Mucosa of descending colon (tissue), 3 donors: Measurements from ENCODE around the gene WDR90. TPM values are rescaled to one million over a fixed set of nuclear protein-coding genes. Genes with fewer than 3 reads are reported as not detected.
A peak's percentile ranks its signal among the peaks of the same experiment; 100 is the strongest.

Experiments
- ATAC-seq: fragments of 200-7000 bp; cut with Tn5 transposase; one replicate; pipeline ENCODE4 v1.9.1; 2020; ENCODE audit warnings: mild to moderate bottlenecking, moderate library complexity
- DNase-seq, 3 donors: peaks; one replicate each; pipeline ENCODE4 v3.0.0-alpha.2; 2020
- H3K36me3 ChIP-seq: fragments of 200-600 bp; one replicate; pipeline ENCODE4 v1.8.0; 2021; ENCODE audit warnings: low read depth, mild to moderate bottlenecking
- H3K4me1 ChIP-seq: fragments of 200-600 bp; one replicate; pipeline ENCODE4 v1.8.0; 2021; ENCODE audit warnings: low read depth, mild to moderate bottlenecking
- H3K4me3 ChIP-seq: fragments of 200-600 bp; one replicate; pipeline ENCODE4 v1.8.0; 2021; ENCODE audit warnings: mild to moderate bottlenecking
- H3K9me3 ChIP-seq: fragments of 200-600 bp; one replicate; pipeline ENCODE4 v1.8.0; 2021; ENCODE audit warnings: mild to moderate bottlenecking
- intact Hi-C, 2 donors: fragments of 100-400 bp; cut with DNase I in 1 of 2; cut with micrococcal nuclease in 1 of 2; formaldehyde crosslinking; loops; one replicate each; pipeline versions ENCODE4 v1.11.0 to v1.11.1; 2022; cut with DNase I, micrococcal nuclease
- total RNA-seq, 3 donors: library from RNA; stranded (reverse); fragmentation: NEBNext Ultra II Directional in 2 of 3; extraction: Animal tissue kit (Norgen Biotek cat#: 25700) in 2 of 3; gene quantifications; one replicate each; pipeline versions ENCODE4 v1.2.1 to v1.2.4, GENCODE V29; 2021 to 2023
- TF ChIP-seq, protein P1 (sequence below): fragments of 200-600 bp; IDR thresholded peaks from one replicate; pipeline ENCODE4 v1.8.0; 2022; ENCODE audit warnings: antibody characterized with exemption, mild to moderate bottlenecking
- donor health status: DM: no; HTN: no; CAD: no; lungs with moderate emphysema.
- donor health status: DM: no; HTN: no; CAD: no.
- donor health status: DM: no; HTN: yes; CAD: no.

WDR90 gene
- total RNA-seq, 3 donors from 2014 or later, result 35.0 to 54.9 (median 50.2) TPM

DNA sequence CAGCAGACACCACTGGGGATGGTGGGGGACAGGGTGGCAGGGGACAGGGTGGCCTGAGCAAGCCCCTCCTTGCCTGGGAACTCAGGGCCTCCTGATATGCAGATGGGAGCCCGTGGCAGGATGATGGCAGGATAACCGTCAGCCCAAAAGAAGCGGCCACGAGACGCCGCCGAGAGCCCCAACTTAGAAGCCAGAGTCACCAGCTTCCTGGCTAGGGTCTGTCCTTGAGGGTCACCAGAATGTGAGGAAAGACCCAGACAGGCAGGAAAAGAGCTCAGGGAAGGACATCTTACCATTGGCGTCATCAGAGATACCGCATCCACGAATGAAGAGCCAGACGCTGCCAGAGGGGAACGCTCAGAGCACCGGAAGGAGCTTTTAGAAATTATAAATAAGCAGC is 39.8 kb upstream of the WDR90 start:
- Histone ChIP-seq H3K9me3 (no peaks in the 10 kb centered on the region), H3K4me1 (peaks cover 11% of the 10 kb centered on the region), H3K36me3 (no peaks in the 10 kb centered on the region), H3K4me3 (no peak overlapping the region)
- DNase-seq (no peak), ATAC-seq (no peak)
- TF ChIP-seq, protein P1, sequence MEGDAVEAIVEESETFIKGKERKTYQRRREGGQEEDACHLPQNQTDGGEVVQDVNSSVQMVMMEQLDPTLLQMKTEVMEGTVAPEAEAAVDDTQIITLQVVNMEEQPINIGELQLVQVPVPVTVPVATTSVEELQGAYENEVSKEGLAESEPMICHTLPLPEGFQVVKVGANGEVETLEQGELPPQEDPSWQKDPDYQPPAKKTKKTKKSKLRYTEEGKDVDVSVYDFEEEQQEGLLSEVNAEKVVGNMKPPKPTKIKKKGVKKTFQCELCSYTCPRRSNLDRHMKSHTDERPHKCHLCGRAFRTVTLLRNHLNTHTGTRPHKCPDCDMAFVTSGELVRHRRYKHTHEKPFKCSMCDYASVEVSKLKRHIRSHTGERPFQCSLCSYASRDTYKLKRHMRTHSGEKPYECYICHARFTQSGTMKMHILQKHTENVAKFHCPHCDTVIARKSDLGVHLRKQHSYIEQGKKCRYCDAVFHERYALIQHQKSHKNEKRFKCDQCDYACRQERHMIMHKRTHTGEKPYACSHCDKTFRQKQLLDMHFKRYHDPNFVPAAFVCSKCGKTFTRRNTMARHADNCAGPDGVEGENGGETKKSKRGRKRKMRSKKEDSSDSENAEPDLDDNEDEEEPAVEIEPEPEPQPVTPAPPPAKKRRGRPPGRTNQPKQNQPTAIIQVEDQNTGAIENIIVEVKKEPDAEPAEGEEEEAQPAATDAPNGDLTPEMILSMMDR, result no peak
- intact Hi-C loops, result no loop called here

DNA sequence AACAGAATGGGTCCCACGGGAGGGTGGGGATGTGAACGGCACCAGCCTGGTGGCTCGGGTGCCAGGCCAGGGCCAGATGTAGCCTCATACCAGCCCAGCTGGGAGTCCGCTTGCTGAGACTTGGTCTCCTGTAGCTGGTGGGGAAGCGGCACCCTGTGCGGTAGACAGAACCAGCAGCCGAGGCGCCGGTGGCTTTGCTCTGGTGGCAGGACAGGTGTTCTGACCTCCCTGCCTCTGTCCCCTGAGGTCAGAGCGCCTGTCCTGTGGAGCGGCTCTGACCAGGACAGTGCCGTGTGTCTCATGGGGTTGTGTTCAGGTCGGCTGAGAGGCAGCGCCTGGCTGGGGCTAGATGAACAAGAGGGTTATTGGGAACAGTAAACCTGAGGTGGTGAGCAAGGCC is 39.2 kb upstream of the WDR90 start:
- ATAC-seq, result peak; percentile 41
- no peak for DNase-seq
- H3K4me1 ChIP-seq, result peaks cover 11% of the 10 kb centered on the region
- TF ChIP-seq, protein P1, result no peak
- intact Hi-C loops, result no loop called here
- no peaks in the 10 kb centered on the region for H3K36me3 ChIP-seq
- no peaks in the 10 kb centered on the region for H3K9me3 ChIP-seq
- H3K4me3 ChIP-seq, result no peak overlapping the region

DNA sequence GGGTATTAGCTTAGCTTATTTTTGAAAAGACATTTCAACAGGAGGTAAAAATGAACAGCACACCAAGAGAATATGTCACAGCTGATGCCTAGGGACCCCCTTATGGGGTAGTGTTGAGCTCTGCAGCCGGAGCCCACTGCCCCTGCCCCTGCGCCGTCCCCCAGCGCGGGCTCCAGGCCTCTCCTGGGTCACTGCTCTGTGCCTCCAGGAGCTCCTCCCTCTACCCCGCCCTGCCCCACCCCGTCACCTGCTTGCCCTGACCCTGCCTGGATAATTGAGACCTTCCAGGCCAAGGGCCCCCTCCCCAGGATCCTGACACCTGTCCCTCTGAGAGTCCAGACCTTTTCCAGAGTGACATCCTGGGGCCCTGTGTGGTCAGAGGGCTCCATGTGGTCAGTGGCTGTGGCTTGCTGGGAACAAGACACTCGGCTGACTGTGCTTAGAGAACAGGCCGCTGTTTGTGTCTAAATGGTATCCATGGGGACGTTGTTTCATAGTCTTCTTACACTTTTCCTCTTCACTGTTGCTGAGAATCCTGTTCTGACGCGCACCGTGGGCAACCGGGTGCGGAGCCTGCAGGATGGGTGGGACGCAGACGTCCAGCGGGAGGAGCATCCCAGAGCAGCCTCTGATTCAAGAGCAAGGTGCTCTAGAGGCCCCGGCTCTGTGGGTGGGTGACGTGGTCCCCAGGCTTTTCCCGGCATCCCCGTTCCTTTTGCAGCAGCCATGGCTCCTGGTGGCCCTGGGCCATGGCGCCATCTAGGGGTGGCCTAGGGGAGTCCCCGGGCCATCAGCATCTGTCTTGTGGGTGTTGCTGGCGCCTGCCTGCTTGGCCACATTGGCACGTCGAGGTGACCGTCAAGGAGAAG is 38.4 kb upstream of the WDR90 start:
- TF ChIP-seq, protein P1, result peak; percentile 80
- intact Hi-C loops, result no loop called here
- no peak overlapping the region for H3K4me3 ChIP-seq
- H3K4me1 ChIP-seq, result peaks cover 11% of the 10 kb centered on the region
- DNase-seq (peak; percentile 66 to 81 (median 78)), ATAC-seq (peak; percentile 90)
- H3K9me3 ChIP-seq, result no peaks in the 10 kb centered on the region
- no peaks in the 10 kb centered on the region for H3K36me3 ChIP-seq

DNA sequence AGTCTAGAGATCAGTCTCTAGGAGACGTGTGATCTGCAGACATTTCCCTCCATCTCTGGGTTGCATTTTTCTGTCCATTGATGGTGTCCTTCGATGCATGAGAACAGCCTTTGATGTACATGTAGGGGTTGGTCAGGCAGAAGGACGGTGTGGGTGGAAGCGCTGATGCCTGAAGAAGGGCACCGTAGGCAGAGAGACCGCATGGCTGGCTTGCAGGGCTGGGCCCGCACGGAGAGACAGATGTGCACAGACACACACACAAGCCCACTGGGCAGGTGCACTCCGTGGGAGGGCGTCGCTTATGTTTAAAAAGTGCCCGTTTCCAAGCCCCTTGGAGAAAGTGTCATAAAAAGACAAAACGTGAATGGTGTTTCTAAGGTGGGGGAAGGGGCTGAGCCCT is 34.0 kb upstream of the WDR90 start:
- Histone ChIP-seq H3K9me3 (no peaks in the 10 kb centered on the region), H3K4me3 (no peak overlapping the region), H3K4me1 (peaks cover 14% of the 10 kb centered on the region), H3K36me3 (no peaks in the 10 kb centered on the region)
- ATAC-seq, result no peak
- DNase-seq, result no peak
- intact Hi-C loops, result no loop called here
- TF ChIP-seq, protein P1, result no peak

DNA sequence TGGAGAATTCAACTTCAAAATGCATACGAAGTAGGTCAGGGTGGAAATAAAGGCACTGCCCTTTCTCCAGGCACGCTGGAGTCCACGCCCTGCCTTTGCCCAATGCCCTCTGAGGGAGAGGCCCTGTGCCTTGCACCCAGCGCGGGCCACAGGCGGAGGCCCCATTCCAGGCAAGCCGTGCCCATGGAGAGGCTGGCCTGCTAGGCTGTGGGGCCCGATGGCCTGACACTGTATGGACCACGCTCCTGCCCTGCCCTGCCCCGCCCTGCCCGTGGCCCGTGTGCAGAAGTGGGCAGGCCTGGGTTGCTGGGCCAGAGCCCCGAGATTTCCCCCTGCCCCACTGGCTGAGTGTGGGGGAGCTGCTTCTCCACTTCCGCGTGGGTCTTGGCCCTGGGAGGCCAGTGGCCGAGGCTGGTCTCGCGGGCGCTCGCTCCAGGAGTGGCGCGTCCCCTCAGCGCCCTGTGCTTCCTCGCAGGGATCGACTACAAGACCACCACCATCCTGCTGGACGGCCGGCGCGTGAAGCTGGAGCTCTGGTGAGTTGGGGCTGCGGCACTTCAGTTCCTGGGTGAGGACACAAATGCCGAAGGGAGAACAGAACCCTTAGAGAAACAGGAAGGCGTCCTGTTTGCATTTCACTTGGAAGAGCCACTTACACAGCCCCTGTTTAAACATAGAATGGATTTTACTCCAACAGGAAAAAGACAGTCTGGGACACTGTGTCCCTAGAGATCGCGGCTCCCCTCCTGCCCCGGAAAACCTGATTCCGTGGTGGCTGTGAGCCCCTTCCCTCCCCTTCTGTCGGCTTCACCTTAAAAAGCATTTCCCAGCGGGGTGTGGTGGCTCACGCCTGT is 32.2 kb upstream of the WDR90 start:
- no peaks in the 10 kb centered on the region for H3K36me3 ChIP-seq
- intact Hi-C loops, result no loop called here
- ATAC-seq, result peak; percentile 95
- H3K4me3 ChIP-seq, result no peak overlapping the region
- peaks cover 10% of the 10 kb centered on the region for H3K4me1 ChIP-seq
- no peaks in the 10 kb centered on the region for H3K9me3 ChIP-seq
- TF ChIP-seq, protein P1, result no peak
- DNase-seq, result peak; percentile 58 to 79 (median 73)
